Mucosa of descending colon (tissue), 3 donors: Measurements from ENCODE around the gene RPH3AL. TPM values are rescaled to one million over a fixed set of nuclear protein-coding genes. Genes with fewer than 3 reads are reported as not detected.
A peak's percentile ranks its signal among the peaks of the same experiment; 100 is the strongest.

Source experiments
- ATAC-seq: fragments of 200-7000 bp; cut with Tn5 transposase; one replicate; pipeline ENCODE4 v1.9.1; 2020; ENCODE audit warnings: mild to moderate bottlenecking, moderate library complexity
- DNase-seq, 3 donors: peaks; one replicate each; pipeline ENCODE4 v3.0.0-alpha.2; 2020
- H3K36me3 ChIP-seq: fragments of 200-600 bp; one replicate; pipeline ENCODE4 v1.8.0; 2021; ENCODE audit warnings: low read depth, mild to moderate bottlenecking
- H3K4me1 ChIP-seq: fragments of 200-600 bp; one replicate; pipeline ENCODE4 v1.8.0; 2021; ENCODE audit warnings: low read depth, mild to moderate bottlenecking
- H3K4me3 ChIP-seq: fragments of 200-600 bp; one replicate; pipeline ENCODE4 v1.8.0; 2021; ENCODE audit warnings: mild to moderate bottlenecking
- H3K9me3 ChIP-seq: fragments of 200-600 bp; one replicate; pipeline ENCODE4 v1.8.0; 2021; ENCODE audit warnings: mild to moderate bottlenecking
- intact Hi-C, 2 donors: fragments of 100-400 bp; cut with DNase I in 1 of 2; cut with micrococcal nuclease in 1 of 2; formaldehyde crosslinking; loops; one replicate each; pipeline versions ENCODE4 v1.11.0 to v1.11.1; 2022; cut with DNase I, micrococcal nuclease
- total RNA-seq, 3 donors: library from RNA; stranded (reverse); fragmentation: NEBNext Ultra II Directional in 2 of 3; extraction: Animal tissue kit (Norgen Biotek cat#: 25700) in 2 of 3; gene quantifications; one replicate each; pipeline versions ENCODE4 v1.2.1 to v1.2.4, GENCODE V29; 2021 to 2023
- TF ChIP-seq, protein P1 (sequence below): fragments of 200-600 bp; IDR thresholded peaks from one replicate; pipeline ENCODE4 v1.8.0; 2022; ENCODE audit warnings: antibody characterized with exemption, mild to moderate bottlenecking
- donor health status: DM: no; HTN: no; CAD: no; lungs with moderate emphysema.
- donor health status: DM: no; HTN: no; CAD: no.
- donor health status: DM: no; HTN: yes; CAD: no.

RPH3AL gene
- total RNA-seq, 3 donors from 2014 or later = 24.0 to 44.1 (median 36.7) TPM

DNA sequence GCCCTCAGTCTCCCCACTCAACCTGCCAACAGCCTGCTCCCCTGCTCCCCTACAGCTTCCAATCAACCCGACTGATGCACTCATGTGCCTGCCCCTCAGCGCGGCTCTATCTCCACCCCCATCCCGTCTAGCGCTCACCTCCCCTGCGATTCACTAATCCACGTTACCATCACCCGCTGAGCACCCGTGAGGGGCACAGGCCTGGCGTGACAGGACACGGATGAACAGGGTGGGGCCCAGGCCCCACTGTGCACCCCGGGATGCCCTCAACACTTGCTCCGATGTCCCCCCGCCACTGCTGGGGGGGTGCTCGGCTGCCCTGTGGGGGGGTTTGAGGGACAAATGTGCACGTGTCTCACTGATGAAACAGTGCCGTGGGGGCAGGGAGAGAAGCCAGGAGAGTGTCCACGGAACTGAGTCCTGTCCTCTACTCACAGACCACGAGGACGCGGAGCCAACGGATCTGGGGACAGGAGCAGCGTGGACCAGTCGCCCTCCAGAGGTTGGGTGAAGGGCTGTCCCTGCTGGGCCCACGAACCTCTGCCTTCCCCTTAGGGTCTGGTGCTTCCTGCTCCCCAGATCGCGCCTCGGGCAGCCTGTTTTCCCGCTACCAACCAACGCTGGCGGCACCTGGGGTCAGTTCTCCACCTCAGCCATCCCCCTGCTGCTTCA is 66.7 kb downstream of the RPH3AL start:
- H3K4me3 ChIP-seq = no peak overlapping the region
- DNase-seq (peak in 1 of 3 donors; percentile 27), ATAC-seq (no peak)
- no peaks in the 10 kb centered on the region for H3K4me1 ChIP-seq
- no peaks in the 10 kb centered on the region for H3K9me3 ChIP-seq
- intact Hi-C loops = no loop called here
- H3K36me3 ChIP-seq = no peaks in the 10 kb centered on the region
- TF ChIP-seq, protein P1, sequence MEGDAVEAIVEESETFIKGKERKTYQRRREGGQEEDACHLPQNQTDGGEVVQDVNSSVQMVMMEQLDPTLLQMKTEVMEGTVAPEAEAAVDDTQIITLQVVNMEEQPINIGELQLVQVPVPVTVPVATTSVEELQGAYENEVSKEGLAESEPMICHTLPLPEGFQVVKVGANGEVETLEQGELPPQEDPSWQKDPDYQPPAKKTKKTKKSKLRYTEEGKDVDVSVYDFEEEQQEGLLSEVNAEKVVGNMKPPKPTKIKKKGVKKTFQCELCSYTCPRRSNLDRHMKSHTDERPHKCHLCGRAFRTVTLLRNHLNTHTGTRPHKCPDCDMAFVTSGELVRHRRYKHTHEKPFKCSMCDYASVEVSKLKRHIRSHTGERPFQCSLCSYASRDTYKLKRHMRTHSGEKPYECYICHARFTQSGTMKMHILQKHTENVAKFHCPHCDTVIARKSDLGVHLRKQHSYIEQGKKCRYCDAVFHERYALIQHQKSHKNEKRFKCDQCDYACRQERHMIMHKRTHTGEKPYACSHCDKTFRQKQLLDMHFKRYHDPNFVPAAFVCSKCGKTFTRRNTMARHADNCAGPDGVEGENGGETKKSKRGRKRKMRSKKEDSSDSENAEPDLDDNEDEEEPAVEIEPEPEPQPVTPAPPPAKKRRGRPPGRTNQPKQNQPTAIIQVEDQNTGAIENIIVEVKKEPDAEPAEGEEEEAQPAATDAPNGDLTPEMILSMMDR = no peak

DNA sequence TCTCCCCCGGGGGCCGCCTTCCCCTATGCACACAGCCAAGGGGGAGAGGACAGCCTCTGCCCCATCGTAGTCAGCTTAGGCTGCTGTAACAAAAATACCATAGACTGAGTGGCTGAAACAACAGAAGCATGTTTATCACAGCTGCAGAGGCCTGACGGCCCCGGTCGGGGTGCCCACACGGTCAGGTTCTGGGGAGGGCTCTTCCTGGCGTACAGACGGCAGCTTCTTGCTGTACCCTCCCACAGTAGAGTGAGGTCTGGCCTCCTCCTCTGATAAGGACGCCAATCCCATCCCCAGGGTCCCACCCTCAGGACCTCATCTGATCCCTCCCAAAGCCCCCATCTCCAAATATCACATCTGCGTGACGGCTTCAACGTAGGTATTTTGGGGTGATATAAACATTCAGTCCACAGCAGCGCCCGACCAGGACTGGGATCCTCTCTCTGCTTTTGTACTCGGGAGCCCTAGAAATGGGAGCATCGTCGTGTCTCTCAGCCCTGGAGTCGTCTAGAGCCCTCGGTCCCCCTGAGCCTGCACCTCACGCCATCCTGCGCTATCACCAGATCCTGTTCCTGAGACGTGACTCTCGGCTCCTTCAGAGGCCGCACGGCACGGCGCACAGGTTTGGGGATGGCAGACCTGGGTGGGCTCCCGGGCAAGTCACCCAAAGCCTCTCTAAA is 67.8 kb downstream of the RPH3AL start:
- H3K4me3 ChIP-seq = no peak overlapping the region
- no peak for ATAC-seq
- peak in 1 of 3 donors; percentile 20 for DNase-seq
- H3K9me3 ChIP-seq = no peaks in the 10 kb centered on the region
- intact Hi-C loops = no loop called here
- H3K36me3 ChIP-seq = no peaks in the 10 kb centered on the region
- no peaks in the 10 kb centered on the region for H3K4me1 ChIP-seq
- TF ChIP-seq, protein P1 = no peak

DNA sequence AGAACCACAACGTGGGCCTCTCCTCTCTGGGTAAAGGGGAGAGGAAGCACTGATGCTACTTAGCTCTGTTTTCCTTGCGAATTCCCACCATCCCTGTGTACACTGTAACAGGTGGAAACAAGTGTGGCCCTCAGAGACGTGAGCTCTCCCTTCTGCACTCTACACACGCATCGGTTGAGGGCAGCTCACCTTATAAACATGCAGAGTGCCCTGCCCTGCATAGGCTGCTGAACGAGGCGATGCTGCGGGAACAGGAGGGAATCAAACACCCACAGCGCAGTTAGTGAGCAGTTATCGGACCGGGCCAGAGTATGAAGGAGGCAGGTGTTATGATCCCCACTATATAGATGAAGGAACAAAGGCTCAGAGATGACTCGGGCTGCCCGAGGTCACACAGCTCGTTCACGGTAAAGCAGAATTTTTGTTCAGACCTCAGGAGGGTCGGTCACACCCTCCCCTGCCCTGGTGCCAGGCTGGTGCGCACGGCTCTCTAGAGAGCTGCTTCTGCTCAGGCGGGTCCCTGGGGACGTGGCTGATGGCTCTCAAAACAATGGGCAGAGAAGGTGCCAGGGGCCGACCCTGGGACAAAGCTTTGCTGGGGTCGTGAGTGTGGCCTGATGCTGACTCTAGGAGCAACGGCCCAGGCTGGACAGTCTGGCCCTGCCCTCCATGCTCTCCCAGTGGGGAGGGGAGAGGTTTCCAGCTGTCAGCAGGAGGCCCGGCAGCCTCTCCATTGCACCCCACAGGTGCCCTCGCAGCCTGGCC is 68.5 kb downstream of the RPH3AL start:
- DNase-seq (peak in 1 of 3 donors; percentile 22), ATAC-seq (no peak)
- no peaks in the 10 kb centered on the region for H3K4me1 ChIP-seq
- no peaks in the 10 kb centered on the region for H3K36me3 ChIP-seq
- H3K4me3 ChIP-seq = no peak overlapping the region
- intact Hi-C loops = no loop called here
- TF ChIP-seq, protein P1 = no peak
- no peaks in the 10 kb centered on the region for H3K9me3 ChIP-seq

DNA sequence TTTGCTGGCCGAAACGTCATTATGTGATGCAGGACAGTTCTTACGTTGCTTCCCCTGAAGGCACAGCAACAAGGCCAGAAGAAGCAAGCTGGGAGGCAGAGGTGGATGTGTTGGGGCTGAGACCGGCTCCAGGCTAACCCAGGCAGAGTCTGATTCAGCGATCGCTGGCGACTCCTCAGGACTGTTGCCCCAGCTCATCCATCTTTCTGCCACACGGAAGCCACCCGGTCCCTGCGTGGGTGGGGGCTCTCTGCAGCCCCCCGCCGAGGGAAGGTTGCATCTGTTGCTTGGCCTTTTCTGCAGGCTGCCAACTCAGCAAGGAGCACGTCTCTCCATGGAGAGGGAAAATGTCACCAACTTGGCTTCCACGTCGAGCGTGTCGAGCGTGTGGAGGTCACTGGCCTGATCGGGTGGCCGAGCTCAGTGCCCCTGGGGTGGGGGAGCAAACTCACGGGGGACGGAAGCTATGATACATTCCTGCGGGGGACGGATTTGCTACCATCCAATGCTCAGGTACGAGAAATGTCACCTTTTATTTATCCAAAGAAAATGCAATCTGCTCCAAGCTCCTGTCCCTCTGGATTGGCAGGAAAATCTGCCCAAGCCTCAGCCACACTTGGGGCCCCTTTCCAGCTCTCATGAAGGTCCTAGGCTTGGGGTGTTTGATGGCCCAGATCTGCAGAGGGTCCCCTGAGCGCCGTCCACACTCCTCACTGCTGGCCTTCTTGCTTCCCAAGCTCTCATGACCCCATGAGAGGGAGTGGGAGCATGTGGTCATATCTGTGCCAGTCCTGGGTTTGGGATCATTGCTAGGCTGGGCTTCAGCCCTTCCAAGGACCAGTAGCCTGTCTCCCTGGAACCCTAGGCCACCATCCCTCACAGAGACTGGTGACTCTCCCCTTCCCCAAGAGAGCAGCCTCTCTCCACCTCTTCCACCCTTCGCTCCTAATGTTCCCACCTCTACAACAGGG is 69.4 kb downstream of the RPH3AL start:
- intact Hi-C loops = no loop called here
- peak in 1 of 3 donors; percentile 22 for DNase-seq
- no peaks in the 10 kb centered on the region for H3K4me1 ChIP-seq
- ATAC-seq = no peak
- no peaks in the 10 kb centered on the region for H3K9me3 ChIP-seq
- TF ChIP-seq, protein P1 = no peak
- no peak overlapping the region for H3K4me3 ChIP-seq
- no peaks in the 10 kb centered on the region for H3K36me3 ChIP-seq
